Activated CD8-positive, alpha-beta memory T cell treated with anti-CD3 and anti-CD28 coated beads, Interleukin-2, amount 50 U/mL, for 24 hours (primary cell): ENCODE measurements around the gene EMP3.

Experiments used
- DNase-seq: peaks from one replicate; pipeline ENCODE4 v3.0.0-alpha.2; 2020; ENCODE audit errors: extremely low read depth

The EMP3 gene

GRCh38 chr19:48379058-48379457, 53.7 kb downstream of the EMP3 start:
- DNase-seq = no peak
